Uterus (tissue), 4 donors: ENCODE results near the gene FUT3. TPM values are rescaled to one million over a fixed set of nuclear protein-coding genes. Genes with fewer than 3 reads are reported as not detected.

Experiments
- DNase-seq, 2 donors: peaks; one replicate each; pipeline ENCODE4 v3.0.0-alpha.2; 2019 to 2020
- H3K27ac ChIP-seq, 2 donors: fragments of 200-600 bp; sonication (generic); 1 replicate in 1 of 2; 2 replicates in 1 of 2; pipeline ENCODE4 v1.5.1; 2016 to 2018
- H3K27me3 ChIP-seq, 2 donors: fragments of 200-600 bp; sonication (generic); one replicate each; pipeline ENCODE4 v1.5.1; 2018 to 2019; ENCODE audit warnings: control low read depth in 1 of 2
- H3K36me3 ChIP-seq, 2 donors: fragments of 200-600 bp; sonication (generic); one replicate each; pipeline ENCODE4 v1.5.1; 2019; ENCODE audit warnings: control low read depth in 1 of 2
- H3K4me1 ChIP-seq, 2 donors: fragments of 200-600 bp; sonication (generic); one replicate each; pipeline ENCODE4 v1.5.1; 2018 to 2019; ENCODE audit warnings: control low read depth in 1 of 2
- H3K4me3 ChIP-seq, 2 donors: fragments of 200-600 bp; sonication (generic); 1 replicate in 1 of 2; 2 replicates in 1 of 2; pipeline ENCODE4 v1.5.1; 2018 to 2019; ENCODE audit warnings: mild to moderate bottlenecking in 1 of 2
- H3K9me3 ChIP-seq, 2 donors: fragments of 200-600 bp; sonication (generic); one replicate each; pipeline ENCODE4 v1.5.1; 2019; ENCODE audit warnings: control low read depth in 1 of 2
- POLR2A ChIP-seq, 2 donors: fragments of 450-650 bp; IDR thresholded peaks; one replicate each; pipeline ENCODE4 v1.6.1; 2016; ENCODE audit warnings: antibody characterized with exemption in 2 of 2, mild to moderate bottlenecking in 1 of 2, moderate library complexity in 1 of 2
- intact Hi-C: fragments of 100-400 bp; cut with DNase I; formaldehyde crosslinking; loops from one replicate; pipeline ENCODE4 v1.15.1; 2023; ENCODE audit warnings: low total_unique reads
- total RNA-seq, 4 donors: library from RNA; depleted of rRNA in 3 of 4; stranded (reverse); fragments of >200 nt in 3 of 4; gene quantifications; one replicate each; pipeline versions ENCODE4 v1.1.0 to v1.2.4, GENCODE V29; 2014 to 2023
- TF ChIP-seq, protein P1 (sequence below), 4 experiments: fragments of 200-600 bp in 2 of 4; fragments of 450-650 bp in 2 of 4; sonication (generic) in 2 of 4; IDR thresholded peaks; one replicate each; pipeline ENCODE4 v1.5.1; 2016 to 2019; ENCODE audit warnings: antibody characterized with exemption in 4 of 4, mild to moderate bottlenecking in 2 of 4, moderate library complexity in 1 of 4
- donor health status: DM: yes; HTN: yes; CAD: no.

FUT3 gene
- total RNA-seq, 4 donors from 2014 or later: 0.29 TPM; not detected in 3

DNA sequence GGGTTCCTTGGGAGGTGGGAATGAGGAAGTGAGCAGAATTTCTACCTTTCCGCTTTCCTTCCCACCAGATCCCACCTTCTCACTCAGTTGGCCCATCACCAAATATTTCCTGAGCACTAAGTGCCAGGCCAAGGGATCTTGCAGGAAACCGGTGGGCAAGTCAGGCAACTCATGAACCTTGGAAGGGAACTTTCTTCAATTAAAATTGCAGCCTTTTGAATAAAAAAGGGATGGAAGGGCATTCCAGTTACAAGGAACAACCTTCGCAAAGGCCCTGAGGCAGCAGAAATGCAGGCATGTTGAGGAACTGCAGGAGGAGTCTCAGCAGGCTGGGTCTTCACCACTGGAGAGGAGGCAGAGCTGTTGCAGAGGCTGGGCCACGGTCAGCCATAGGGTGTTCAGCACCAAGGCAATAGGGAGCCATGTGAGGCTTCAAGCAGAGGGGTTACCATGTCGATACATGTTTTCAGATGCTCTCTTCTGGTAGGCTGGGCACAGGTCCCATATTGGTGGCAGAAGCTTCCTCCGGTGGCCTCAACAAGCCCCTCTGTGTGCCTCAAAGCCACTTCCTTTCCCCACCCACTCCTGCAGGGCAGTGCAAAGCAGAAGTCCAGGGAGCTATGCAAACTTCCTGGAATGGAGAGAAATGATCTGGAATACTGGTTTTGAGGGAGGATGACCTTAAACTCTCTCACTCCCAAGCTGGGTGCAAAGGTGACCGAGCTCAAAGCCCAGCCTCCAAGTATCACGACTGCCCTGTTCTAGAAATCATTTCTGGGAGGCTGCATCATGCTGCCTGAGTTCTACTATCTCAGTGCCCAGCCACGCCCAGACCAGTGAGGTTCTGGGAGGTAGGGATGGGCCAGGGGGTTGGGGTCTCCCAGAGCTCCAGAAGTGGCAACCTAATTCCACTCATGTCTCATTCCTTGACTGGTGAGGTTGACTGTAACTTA lies 11.9 kb downstream of the FUT3 start, which contains the start of gene FUT6:
FUT6 (minus strand) TSS at position 638 of the 953 bp plus-strand sequence. CDS start 7,135 bp downstream, outside the sequence.
- H3K27me3 ChIP-seq: no peaks in the 10 kb centered on the region
- no peaks in the 10 kb centered on the region for H3K36me3 ChIP-seq
- no peaks in the 10 kb centered on the region for H3K9me3 ChIP-seq
- intact Hi-C loops: no loop called here
- no peaks in the 10 kb centered on the region for H3K4me1 ChIP-seq
- H3K4me3 ChIP-seq: no peak within 1 kb of the TSS
- H3K27ac ChIP-seq: no peak within 1 kb of the TSS
- TF ChIP-seq POLR2A (IDR thresholded peaks at IDR 0.05): no peak
- TF ChIP-seq, protein P1, sequence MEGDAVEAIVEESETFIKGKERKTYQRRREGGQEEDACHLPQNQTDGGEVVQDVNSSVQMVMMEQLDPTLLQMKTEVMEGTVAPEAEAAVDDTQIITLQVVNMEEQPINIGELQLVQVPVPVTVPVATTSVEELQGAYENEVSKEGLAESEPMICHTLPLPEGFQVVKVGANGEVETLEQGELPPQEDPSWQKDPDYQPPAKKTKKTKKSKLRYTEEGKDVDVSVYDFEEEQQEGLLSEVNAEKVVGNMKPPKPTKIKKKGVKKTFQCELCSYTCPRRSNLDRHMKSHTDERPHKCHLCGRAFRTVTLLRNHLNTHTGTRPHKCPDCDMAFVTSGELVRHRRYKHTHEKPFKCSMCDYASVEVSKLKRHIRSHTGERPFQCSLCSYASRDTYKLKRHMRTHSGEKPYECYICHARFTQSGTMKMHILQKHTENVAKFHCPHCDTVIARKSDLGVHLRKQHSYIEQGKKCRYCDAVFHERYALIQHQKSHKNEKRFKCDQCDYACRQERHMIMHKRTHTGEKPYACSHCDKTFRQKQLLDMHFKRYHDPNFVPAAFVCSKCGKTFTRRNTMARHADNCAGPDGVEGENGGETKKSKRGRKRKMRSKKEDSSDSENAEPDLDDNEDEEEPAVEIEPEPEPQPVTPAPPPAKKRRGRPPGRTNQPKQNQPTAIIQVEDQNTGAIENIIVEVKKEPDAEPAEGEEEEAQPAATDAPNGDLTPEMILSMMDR (IDR thresholded peaks at IDR 0.05): no peak
- DNase-seq: no peak

DNA sequence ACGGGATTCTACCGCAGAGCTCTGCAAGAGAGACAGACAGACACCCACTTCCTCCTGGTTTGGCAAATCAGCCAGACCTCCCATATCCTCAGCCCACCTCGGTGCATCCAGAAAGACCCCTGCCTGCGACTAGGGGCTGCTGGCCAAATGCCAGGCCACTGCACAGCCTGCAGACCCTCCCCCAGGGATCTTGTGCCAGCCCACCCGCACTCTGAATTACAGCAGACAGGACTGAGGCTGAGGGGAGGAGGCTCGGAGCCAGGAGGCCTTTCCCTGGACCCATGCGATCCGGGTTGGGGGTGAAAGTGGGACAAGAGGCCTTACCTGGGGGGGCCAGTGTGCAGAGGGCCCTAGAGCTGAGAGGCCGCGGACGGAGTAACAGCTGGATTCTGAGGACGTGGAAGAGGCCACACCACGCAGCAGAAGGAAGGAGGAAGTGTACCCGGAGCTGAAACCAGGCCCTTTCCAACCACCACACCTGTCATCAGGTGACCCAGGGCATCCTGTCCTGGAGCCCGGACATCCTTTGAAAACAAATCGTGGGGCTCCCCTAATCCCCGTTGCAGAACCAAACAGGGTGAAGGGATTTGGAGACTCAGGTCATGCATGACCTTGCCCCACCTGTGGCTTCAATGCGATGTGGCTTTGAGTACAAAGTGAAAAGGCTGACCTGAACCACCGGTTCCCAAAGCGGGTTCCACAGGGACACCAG lies 12.7 kb downstream of the FUT3 start:
- TF ChIP-seq, protein P1 (IDR thresholded peaks at IDR 0.05): no peak
- no peak for TF ChIP-seq POLR2A (IDR thresholded peaks at IDR 0.05)
- Histone ChIP-seq H3K27me3 (no peaks in the 10 kb centered on the region), H3K27ac (no peak overlapping the region), H3K4me1 (no peaks in the 10 kb centered on the region), H3K9me3 (no peaks in the 10 kb centered on the region), H3K36me3 (no peaks in the 10 kb centered on the region), H3K4me3 (no peak overlapping the region)
- DNase-seq: no peak
- intact Hi-C loops: no loop called here

DNA sequence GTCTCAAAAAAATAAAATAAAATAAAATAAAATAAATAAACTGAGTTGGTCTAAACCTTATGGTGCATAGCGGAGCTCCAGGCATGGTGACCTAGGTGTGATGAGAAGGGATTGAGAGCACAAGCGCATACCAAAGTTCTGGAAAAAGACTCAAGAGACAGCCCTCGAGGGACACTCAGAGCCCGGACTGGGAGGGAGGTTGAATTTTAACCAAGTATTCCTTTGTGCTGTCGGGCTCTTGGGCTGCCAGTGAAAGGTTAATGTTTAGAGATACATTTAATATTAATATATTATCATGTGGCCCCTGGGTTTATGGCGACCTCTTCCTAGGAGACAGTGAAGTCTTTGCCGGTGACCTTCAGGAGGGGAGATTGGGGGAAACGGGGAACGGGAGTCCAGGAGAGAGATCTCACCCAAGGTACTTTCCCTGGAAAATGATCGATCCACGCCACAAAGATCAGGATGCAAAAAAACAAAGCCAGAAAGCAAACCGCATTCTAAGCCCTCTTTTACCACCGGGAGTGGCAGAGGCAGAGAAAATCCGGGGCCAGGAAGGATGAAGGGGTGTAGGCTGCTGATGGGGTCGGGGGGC lies 13.4 kb downstream of the FUT3 start:
- intact Hi-C loops: no loop called here
- Histone ChIP-seq H3K4me3 (no peak overlapping the region), H3K36me3 (no peaks in the 10 kb centered on the region), H3K4me1 (no peaks in the 10 kb centered on the region), H3K27me3 (no peaks in the 10 kb centered on the region), H3K27ac (no peak overlapping the region), H3K9me3 (no peaks in the 10 kb centered on the region)
- no peak for DNase-seq
- no peak for TF ChIP-seq POLR2A (IDR thresholded peaks at IDR 0.05)
- TF ChIP-seq, protein P1 (IDR thresholded peaks at IDR 0.05): no peak

DNA sequence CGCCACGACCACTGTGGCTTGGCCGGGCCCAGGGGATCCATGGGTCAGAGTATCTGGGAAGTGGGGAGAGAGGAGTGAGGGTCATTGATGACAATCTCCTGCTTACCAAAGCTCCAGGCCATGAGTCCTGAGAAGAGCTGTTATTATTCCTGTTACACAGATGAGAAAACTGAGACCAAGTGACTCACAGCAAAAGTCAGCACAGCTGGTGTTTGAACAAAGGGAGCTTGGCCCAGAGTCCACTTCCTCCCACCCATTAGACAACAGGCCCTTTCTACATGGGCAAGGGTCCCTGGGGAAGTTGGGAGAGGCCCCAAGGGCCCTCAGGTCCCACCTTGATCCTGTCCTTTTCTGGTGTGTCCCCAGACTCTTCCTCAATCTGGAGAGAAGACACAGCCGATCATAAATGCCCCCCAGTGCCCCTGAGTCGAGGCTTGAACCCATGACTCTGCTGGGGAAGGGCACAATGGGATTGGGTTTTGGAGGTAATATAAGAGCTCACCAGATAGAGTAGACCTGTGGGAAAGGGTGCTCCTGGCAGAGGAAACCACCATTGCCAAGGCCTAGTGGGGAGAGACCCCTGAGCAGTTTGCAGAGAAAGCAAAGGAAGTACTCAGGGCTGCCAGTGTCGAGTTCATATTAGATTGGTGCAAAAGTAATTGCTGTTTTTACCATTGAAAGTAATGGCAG lies 18.6 kb downstream of the FUT3 start:
- Histone ChIP-seq H3K9me3 (no peaks in the 10 kb centered on the region), H3K27me3 (peaks cover 0 to 6% of the 10 kb centered on the region in 2 donors), H3K27ac (no peak overlapping the region), H3K36me3 (no peaks in the 10 kb centered on the region), H3K4me3 (no peak overlapping the region), H3K4me1 (peaks cover 0 to 7% of the 10 kb centered on the region in 2 donors)
- TF ChIP-seq, protein P1 (IDR thresholded peaks at IDR 0.05): no peak
- TF ChIP-seq POLR2A (IDR thresholded peaks at IDR 0.05): no peak
- no peak for DNase-seq
- intact Hi-C loops: no loop called here
